ENCODE results near the gene ANKFN1.

ANKFN1 gene, protein sequence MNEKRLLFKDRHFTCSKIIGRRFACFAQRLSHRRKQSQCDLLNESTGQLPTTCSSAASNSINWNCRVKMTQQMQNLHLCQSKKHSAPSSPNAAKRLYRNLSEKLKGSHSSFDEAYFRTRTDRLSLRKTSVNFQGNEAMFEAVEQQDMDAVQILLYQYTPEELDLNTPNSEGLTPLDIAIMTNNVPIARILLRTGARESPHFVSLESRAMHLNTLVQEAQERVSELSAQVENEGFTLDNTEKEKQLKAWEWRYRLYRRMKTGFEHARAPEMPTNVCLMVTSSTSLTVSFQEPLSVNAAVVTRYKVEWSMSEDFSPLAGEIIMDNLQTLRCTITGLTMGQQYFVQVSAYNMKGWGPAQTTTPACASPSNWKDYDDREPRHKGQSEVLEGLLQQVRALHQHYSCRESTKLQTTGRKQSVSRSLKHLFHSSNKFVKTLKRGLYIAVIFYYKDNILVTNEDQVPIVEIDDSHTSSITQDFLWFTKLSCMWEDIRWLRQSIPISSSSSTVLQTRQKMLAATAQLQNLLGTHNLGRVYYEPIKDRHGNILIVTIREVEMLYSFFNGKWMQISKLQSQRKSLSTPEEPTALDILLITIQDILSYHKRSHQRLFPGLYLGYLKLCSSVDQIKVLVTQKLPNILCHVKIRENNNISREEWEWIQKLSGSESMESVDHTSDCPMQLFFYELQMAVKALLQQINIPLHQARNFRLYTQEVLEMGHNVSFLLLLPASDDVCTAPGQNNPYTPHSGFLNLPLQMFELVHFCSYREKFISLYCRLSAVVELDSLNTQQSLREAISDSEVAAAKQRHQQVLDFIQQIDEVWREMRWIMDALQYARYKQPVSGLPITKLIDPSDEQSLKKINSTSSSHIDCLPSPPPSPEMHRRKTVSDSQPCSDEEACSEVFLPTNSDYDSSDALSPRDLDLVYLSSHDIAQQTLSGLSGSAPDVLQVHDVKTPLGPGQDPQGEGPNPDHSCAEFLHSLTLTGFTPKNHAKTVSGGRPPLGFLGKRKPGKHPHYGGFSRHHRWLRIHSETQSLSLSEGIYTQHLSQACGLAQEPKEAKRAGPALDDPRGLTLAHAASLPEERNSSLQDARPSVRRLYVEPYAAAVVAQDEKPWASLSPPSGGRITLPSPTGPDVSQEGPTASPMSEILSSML

DNA sequence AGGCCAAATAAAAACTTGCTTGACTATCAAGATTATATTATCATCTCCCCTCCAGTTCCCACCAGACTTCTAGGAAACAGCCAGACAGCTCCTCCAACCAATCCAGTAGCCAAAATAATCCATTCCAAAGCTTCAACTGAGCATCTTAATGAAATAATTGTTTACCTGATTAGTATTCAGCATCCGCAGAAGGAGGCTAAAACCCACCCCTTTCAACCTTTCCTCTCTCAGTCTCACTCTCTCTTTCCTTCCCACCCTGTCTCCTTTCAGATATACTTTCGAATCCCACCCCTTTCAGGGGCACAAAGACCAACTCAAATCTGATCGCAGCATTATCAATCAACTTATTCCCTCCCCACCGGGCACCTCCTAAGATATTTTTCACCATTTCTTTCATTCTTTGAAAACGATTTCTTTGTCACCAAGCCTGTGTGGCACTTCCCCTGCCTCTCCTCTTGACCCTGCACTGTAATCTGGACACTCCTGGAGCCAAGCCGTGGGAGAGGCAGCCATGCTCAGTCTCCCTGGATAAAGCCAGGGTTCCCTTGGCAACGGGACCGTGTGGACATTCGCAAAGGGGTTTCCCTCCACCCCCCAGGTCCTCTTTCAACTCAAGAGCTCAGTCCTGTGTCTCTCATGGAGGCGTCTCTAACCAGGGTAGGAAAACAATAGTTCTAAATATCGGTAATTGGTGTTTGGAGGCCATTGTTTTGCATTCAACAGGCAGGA lies at the start of gene ANKFN1:
ANKFN1 (plus strand) TSS at position 602 of the 729 bp plus-strand sequence. CDS start 59,193 bp downstream, outside the sequence.
- DNase-seq (ENCODE audit: low read depth in 2 of 2): no peak

GRCh38 chr17:56108811-56109284 lies 44.4 kb upstream of the ANKFN1 start:
- no peak for DNase-seq (ENCODE audit: low read depth in 2 of 2)

- DNase-seq (ENCODE audit: low read depth in 2 of 2): no peak
These were observed 43.4 kb upstream of the ANKFN1 start for GRCh38 chr17:56109836-56110235.

DNA sequence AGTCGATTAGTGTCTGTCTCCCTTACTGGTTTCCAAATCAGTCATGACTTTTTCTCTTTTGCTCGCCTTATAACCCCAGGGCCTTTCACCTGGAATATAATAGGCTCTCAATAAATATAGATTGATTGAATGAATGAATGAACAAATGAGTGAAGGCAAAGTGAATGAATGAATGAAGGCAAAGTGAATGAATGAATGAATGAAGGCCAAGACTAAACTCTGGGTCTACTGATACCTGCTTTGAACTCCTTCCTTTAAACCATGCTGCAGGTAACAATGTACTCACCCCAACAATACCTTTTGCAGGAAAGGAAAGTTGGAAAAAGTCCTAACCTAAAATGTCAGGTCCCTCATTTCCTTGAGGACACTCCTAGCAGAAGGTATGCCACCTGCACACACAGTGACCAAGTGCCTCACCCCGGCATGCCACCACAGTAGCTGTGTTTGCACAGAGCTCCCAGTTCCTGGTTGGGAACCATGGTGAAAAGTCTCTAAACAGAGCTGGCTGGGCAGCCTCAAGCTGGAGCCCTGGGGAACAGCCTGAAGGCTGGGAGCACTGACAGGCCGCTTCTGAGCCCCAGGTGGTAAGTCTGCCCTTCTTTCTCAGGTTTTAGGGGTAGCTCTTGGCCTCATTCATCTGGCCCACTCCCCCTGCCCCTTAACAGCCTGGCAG lies 42.7 kb upstream of the ANKFN1 start:
- no peak for DNase-seq (ENCODE audit: low read depth in 2 of 2)

DNA sequence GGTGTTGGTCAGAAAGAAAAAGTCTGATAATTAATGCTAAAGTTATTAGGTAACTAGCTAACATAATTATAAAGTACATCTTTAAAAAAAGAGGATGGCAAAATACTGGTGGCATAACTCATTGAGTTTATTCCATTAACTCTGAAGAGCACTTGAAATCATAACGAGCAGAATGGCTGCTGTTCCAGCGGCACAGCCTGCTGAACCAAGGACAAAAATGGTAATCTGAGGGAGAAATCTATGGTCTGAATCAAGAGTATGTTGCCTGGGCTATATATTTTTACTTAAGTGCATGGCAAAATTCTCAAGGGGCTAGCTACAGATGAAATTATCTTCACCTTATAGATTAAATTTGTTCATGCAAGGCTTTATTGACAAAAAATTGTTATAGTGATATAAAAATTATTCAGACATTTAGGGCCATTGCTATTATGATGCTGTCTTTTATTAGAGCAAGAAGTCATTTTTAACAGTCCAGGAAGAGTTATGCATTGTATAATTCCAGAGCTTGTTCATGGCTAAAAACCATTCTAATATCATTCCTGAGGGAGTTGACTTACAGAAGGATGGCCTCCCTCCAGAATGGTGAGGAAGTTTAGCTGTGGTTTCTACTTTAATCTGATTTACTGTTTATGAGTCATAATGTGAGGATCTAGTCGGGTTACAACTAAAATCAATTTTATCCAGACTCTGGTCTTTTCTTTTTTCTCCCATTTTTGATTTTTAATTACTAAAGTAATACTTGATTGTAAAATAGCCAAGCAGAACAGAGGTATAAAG lies 41.4 kb upstream of the ANKFN1 start:
- DNase-seq (ENCODE audit: low read depth in 2 of 2): no peak

DNA sequence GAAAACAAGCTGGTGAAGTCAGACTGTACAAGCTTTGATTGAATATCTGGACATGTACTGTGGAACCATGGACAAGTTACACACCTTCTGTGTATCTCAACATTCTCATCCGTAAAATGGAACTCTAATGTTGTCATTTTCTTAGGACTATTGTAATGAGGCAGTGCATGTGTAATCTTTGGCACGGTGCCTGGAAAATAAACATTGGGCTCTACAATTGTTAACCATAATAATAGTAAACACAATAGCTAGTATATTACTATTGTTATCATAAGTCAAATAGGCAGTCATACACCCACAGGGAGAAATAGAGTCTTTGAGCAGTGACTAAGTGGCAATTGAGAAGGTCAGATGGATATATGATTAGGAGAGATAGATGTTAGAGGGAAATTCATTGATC lies 39.8 kb upstream of the ANKFN1 start:
- DNase-seq (ENCODE audit: low read depth in 2 of 2): no peak

GRCh38 chr17:56114469-56114868 lies 38.8 kb upstream of the ANKFN1 start:
- DNase-seq (ENCODE audit: low read depth in 2 of 2): no peak

DNA sequence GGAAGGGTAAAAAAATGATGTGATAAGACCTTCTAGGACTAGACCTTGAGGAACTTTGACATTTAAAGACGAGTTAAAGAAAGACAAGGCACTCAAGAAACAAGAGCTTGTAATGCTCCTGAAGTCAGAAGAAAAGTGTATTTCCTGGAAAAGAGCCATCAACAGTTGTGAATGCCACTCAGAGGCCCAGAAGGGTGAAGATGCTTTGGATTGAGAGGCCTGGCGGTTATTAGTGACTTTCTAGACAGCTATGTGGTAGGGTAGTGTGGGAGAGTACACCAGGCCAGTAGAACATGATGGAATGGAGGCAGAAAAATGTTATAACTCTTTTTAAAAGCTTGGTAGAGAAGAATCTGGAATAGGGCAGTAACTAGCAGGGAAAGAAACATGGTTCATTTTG lies 34.1 kb upstream of the ANKFN1 start:
- DNase-seq (ENCODE audit: low read depth in 2 of 2): no peak

DNA sequence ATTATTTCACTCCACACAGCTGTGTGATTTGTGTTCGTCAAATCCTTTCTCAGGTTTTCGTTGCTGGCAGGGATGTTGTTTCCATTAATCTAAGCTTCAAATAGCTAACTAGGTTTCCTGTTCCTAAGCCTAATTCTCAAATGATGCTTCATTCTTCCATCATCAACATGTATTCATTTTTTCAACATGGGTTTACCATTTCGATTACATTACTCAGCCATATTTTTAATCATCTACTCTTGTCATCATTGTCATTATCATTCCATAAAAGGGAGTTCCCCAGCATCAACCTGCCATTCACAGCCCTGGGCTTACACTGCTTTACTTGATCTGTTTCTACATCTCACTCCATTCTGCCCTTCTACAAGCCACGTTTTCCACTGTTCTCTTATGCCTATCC lies 33.3 kb upstream of the ANKFN1 start:
- no peak for DNase-seq (ENCODE audit: low read depth in 2 of 2)

GRCh38 chr17:56121191-56122051 lies 31.9 kb upstream of the ANKFN1 start:
- DNase-seq (ENCODE audit: low read depth in 2 of 2): no peak

GRCh38 chr17:56125830-56126819 lies 27.1 kb upstream of the ANKFN1 start:
- DNase-seq (ENCODE audit: low read depth in 2 of 2): no peak

DNA sequence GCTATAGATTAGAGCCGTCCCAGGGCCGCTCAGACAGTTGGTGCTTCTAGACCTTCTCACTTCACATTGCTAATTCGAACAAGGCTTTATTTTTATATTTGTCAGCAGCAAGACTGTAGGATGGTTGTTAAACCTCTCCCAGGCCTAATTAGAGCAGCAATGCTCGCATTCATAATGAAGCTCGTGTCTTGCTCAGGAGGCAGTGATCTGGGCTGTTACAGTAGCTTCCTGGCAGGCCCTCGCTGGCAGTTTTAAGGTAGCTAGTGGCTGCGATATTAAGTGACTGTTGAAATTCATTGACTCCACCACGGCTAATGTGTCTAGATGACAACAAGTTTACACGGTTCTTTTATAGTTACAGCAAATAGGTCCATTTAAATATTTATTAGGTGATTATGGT lies 23.2 kb upstream of the ANKFN1 start:
- no peak for DNase-seq (ENCODE audit: low read depth in 2 of 2)

GRCh38 chr17:56130631-56131030 lies 22.6 kb upstream of the ANKFN1 start:
- no peak for DNase-seq (ENCODE audit: low read depth in 2 of 2)

- no peak for DNase-seq (ENCODE audit: low read depth in 2 of 2)
These were observed 21.8 kb upstream of the ANKFN1 start for GRCh38 chr17:56131431-56131830.

- no peak for DNase-seq (ENCODE audit: low read depth in 2 of 2)
These were observed 17.0 kb upstream of the ANKFN1 start for GRCh38 chr17:56136301-56136700.

DNA sequence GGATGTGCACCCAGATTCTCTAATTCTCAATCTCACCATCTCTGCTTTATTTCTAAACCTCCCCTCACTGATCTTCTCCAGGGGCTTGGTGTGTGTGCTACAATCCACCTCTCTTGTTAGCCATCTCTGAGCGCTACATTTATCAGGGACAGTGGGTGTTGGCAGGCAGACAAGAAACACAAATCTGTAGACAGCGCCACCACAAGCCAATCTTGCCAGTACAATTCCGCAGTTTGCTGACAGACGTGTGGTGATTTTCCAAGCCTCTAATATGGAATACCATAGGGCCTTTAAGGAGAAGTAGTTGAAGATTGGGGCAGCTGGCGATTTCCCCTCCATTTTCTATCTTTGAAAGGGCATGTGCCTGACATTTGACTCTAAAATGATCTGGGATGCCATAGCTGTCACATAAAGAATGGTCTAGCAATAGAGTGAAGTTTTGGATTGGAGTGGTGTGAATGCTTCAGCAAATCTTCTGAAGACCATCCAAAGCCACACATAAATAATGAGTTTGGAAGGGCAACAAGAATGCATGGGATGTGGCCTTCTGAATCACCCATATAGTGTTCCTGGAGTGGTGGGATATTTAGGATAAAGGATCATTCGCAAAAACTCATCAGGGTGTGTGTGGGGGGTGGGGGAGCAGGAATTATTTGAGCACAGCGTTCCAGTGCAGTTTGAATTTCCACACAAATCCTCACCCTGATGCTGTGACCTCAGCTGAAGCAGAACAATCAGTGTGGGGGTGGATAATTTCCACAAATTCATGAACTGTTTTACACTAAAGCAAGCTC lies 12.0 kb upstream of the ANKFN1 start:
- DNase-seq (ENCODE audit: low read depth in 2 of 2): no peak

GRCh38 chr17:56142325-56142724 lies 10.9 kb upstream of the ANKFN1 start:
- no peak for DNase-seq (ENCODE audit: low read depth in 2 of 2)

Measured in stimulated activated CD4-positive, alpha-beta T cell treated with anti-CD3 and anti-CD28 coated beads, Interleukin-1b, Interleukin-23, amount 100 ng/mL, for 4 hours (primary cell).